ENCODE measurements around the gene LRWD1.

LRWD1 gene

DNA sequence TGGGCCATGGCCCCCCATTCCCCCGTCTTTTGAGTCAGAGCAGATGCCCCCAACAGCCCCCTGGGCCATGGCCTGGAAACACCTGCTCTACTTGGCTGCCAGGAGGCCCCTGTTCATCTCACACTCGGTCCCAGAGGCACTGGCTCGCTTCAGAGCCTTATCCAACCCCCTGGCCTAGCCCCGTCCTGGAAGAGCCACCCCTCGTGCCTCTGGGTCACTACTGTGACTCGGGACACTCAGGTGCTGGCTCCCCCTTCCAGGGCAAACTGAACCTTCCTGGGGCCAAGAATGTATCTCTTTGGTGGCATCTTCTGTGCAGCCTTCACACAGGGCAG lies 7.0 kb downstream of the LRWD1 start:
- TF ChIP-seq ZNF529 (tag by site-specific recombination; IDR thresholded peaks at IDR 0.05; ENCODE audit: insufficient replicate concordance): no peak
- no peak for TF ChIP-seq ZSCAN5A (tag by site-specific recombination; IDR thresholded peaks at IDR 0.05)
- no peak for TF ChIP-seq ZNF366 (tag by site-specific recombination; conservative IDR thresholded peaks at IDR 0.05)
- TF ChIP-seq ZNF26 (tag by site-specific recombination; IDR thresholded peaks at IDR 0.05): no peak
- no peak for TF ChIP-seq ZNF670 (tag by site-specific recombination; IDR thresholded peaks at IDR 0.05; ENCODE audit: low read depth)
- TF ChIP-seq ZNF114 (tag by site-specific recombination; IDR thresholded peaks at IDR 0.05): no peak
- TF ChIP-seq ZBTB7A (tag by site-specific recombination; IDR thresholded peaks at IDR 0.05; ENCODE audit: low read depth): no peak
- TF ChIP-seq ZNF274 (IDR thresholded peaks at IDR 0.05; ENCODE audit: low read length): no peak
- no peak for TF ChIP-seq ZNF274 (tag by site-specific recombination; IDR thresholded peaks at IDR 0.05; ENCODE audit: borderline replicate concordance)
- TF ChIP-seq, protein P1, sequence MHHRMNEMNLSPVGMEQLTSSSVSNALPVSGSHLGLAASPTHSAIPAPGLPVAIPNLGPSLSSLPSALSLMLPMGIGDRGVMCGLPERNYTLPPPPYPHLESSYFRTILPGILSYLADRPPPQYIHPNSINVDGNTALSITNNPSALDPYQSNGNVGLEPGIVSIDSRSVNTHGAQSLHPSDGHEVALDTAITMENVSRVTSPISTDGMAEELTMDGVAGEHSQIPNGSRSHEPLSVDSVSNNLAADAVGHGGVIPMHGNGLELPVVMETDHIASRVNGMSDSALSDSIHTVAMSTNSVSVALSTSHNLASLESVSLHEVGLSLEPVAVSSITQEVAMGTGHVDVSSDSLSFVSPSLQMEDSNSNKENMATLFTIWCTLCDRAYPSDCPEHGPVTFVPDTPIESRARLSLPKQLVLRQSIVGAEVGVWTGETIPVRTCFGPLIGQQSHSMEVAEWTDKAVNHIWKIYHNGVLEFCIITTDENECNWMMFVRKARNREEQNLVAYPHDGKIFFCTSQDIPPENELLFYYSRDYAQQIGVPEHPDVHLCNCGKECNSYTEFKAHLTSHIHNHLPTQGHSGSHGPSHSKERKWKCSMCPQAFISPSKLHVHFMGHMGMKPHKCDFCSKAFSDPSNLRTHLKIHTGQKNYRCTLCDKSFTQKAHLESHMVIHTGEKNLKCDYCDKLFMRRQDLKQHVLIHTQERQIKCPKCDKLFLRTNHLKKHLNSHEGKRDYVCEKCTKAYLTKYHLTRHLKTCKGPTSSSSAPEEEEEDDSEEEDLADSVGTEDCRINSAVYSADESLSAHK (tag by site-specific recombination; IDR thresholded peaks at IDR 0.05): no peak
- no peak for TF ChIP-seq ZSCAN16 (tag by site-specific recombination; IDR thresholded peaks at IDR 0.05)
- no peak for TF ChIP-seq GLI4 (tag by site-specific recombination; IDR thresholded peaks at IDR 0.05)
- TF ChIP-seq ZNF211 (tag by site-specific recombination; IDR thresholded peaks at IDR 0.05; ENCODE audit: low read depth): no peak
- TF ChIP-seq ZNF223 (tag by site-specific recombination; IDR thresholded peaks at IDR 0.05): no peak
- no peak for TF ChIP-seq ZSCAN18 (tag by site-specific recombination; IDR thresholded peaks at IDR 0.05)
- no peak for TF ChIP-seq PBX3 (CRISPR knock-in tag; IDR thresholded peaks at IDR 0.05)
- Histone ChIP-seq H3K4me3 (ENCODE audit: low read depth, low read length) (no peak overlapping the region), H3K36me3 (ENCODE audit: control insufficient read depth in 2 of 2, insufficient read depth in 1 of 2, low read length in 2 of 2) (peaks cover 0 to 53% of the 10 kb centered on the region in 2 experiments; a peak in 2 of 3 replicates), H3K27ac (ENCODE audit: extremely low read depth, low read depth, low read length) (no peak overlapping the region), H3K4me1 (ENCODE audit: control insufficient read depth, insufficient read depth, low read length) (no peaks in the 10 kb centered on the region; the same call in 1 of the 2 replicates), H3K9me3 (ENCODE audit: control insufficient read depth, insufficient read depth, low read depth, low read length) (no peaks in the 10 kb centered on the region)
- ChIA-PET CTCF (no interaction called here), POLR2A (no interaction called here)

- POLR2A ChIA-PET: no interaction called here
- no peak overlapping the region for H3K4me3 ChIP-seq (ENCODE audit: low read depth, low read length)
- TF ChIP-seq ZNF555 (tag by site-specific recombination; conservative IDR thresholded peaks at IDR 0.05) (no peak), ZNF175 (tag by site-specific recombination; IDR thresholded peaks at IDR 0.05) (no peak), PRDM1 (tag by site-specific recombination; IDR thresholded peaks at IDR 0.05) (no peak), GLIS1 (tag by site-specific recombination; IDR thresholded peaks at IDR 0.05) (peak; percentile 43; the same call in 1 of the 2 replicates), GLIS2 (tag by site-specific recombination; IDR thresholded peaks at IDR 0.05) (peak; percentile 24; the same call in 1 of the 2 replicates), ZNF202 (tag by site-specific recombination; IDR thresholded peaks at IDR 0.05; ENCODE audit: borderline replicate concordance) (no peak), ZNF174 (tag by site-specific recombination; IDR thresholded peaks at IDR 0.05) (no peak), EGR2 (tag by site-specific recombination; IDR thresholded peaks at IDR 0.05; ENCODE audit: low read depth) (no peak), ZNF830 (tag by site-specific recombination; IDR thresholded peaks at IDR 0.05; ENCODE audit: low read depth) (no peak), SP2 (tag by site-specific recombination; IDR thresholded peaks at IDR 0.05) (peak; percentile 43), ZNF521 (tag by site-specific recombination; IDR thresholded peaks at IDR 0.05) (no peak), ZNF311 (tag by site-specific recombination; IDR thresholded peaks at IDR 0.05; ENCODE audit: borderline replicate concordance) (no peak)
Observed at GRCh38 chr7:102472126-102473041, 7.6 kb downstream of the LRWD1 start.

More at GRCh38 chr7:102472126-102473041, 7.6 kb downstream of the LRWD1 start:
- peaks cover 0 to 52% of the 10 kb centered on the region in 2 experiments; a peak in 2 of 3 replicates for H3K36me3 ChIP-seq (ENCODE audit: control insufficient read depth in 2 of 2, insufficient read depth in 1 of 2, low read length in 2 of 2)
- H3K9me3 ChIP-seq (ENCODE audit: control insufficient read depth, insufficient read depth, low read depth, low read length): no peaks in the 10 kb centered on the region
- CTCF ChIA-PET: no interaction called here
- H3K4me1 ChIP-seq (ENCODE audit: control insufficient read depth, insufficient read depth, low read length): no peaks in the 10 kb centered on the region
- no peak overlapping the region for H3K27ac ChIP-seq (ENCODE audit: extremely low read depth, low read depth, low read length)
